HPDE6-E6E7 (cell line): ENCODE results near the gene CASK.

Experiments used
- DNase-seq: peaks from one replicate; pipeline ENCODE4 v3.0.0; 2011; ENCODE audit warnings: missing footprints; ENCODE audit errors: extremely low spot score

The CASK gene

DNA sequence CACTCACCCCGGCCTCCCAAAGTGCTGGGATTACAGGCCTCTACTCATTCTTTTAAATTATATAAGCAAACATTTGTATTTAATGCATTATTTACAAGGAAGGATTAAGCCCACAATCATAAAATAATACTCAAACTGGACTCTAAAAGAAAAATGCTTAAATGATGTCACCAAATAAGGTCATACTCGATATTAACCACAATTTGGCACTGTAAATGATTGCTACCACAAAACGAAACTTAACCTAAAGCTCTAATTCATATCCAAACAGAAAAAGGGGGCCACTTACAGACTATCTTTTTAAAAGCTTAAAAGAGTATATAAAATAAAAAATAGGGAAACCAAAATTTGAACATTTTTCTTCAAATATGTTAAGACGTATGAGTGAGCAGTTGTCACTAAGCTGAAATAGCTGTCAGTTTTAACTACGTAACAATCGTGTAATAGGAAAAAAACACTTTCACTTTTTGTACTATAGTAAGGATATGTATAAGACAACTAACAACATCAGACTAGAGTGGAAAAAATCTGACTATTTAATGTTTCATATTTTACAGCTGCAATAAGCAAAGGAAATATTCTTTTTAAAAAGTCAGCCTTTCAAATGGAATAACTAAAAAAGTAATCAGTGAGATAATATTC is 342.8 kb downstream of the CASK start:
- DNase-seq, result no peak

DNA sequence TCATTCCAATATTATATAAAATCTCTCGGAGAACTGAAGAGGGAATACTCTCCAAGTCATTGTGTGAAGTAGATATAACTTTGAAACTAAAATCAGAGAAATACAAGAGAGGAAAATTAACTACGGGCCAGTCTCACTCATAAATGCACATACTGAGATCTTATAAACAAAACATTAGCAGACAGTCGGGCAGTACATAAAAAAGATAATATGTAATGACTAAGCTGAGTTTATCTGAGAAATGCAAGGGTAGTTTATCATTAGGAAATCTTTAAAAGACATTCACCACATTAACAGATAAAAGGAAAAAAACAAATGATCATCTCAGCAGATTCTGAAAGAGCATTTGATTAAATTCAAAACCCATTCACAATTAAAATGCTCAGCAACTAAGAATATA is 359.5 kb downstream of the CASK start:
- DNase-seq, result no peak

DNA sequence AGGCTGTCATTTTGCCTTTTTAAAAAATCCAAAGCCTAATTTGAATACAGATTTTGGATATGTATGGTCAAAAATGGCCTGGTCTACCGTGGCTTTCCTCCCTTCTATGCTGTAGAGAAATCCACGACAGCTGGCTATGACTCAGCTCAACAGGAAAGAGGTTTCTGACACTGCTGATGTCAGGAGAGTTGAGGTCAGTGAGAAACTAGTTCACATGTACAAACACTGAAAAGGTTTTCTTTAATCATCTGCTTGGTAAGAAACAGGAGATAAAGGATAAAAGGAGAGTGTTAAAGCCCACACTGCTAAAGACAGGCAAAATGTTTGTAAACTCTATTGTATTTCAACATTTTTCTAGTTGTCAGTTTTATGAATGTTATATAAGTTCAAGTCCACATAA is 362.3 kb downstream of the CASK start:
- peak; percentile 13 for DNase-seq

DNA sequence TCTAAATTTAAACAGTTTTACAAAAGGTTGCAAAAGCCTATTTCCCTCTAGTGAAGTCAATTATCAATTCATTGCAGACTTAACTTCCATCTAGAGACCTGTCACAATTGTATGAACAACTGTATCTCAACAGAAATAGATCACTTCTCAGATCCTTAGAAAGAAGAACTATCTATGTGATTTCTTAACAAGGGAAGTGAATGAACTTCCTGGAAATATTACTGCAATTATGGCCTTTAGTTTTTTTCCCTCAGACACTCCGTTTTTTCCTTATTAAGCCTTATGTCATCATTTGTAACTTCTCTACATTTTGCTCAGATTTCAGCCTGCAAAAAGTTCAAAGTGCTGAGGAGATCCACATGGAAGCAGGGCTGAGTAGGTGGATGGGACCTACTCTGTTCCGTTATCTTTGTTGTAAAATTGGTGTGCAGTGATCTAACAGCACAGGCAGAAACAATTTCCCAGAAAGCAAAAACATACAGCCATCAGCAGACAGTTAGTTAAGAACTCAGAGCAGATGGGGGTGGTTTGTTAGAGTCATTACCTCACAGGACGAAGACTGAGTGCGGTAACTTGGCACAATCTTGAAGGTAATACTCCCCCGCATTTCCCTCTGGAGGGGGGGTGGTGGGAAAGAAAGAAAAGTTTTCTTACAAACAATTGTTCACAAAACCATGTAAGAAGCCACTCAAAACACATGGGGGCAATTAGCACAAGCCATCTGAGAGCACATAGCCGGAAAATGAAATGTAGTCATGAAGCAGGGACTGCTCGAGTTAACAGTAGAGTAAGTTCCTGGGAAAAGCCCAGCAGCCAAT is 363.9 kb downstream of the CASK start:
- no peak for DNase-seq

DNA sequence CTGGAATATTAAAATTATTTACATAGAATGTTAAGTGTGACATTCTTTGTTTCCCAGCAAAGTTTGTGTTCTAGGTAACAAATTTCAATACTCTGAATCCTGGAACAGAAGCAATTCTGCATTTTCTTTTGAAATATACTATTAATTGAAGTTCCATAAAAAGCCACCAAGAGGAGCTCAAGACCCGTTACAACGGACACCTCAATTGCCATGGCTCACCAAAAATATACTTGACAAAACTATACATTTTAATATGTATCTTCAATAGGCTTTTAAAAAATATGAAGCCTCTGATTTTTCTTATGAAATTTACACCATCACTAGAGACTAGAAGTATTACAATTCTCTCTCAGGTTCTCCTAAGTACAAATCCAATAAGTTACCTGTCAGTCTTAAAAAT is 364.8 kb downstream of the CASK start:
- DNase-seq, result no peak

DNA sequence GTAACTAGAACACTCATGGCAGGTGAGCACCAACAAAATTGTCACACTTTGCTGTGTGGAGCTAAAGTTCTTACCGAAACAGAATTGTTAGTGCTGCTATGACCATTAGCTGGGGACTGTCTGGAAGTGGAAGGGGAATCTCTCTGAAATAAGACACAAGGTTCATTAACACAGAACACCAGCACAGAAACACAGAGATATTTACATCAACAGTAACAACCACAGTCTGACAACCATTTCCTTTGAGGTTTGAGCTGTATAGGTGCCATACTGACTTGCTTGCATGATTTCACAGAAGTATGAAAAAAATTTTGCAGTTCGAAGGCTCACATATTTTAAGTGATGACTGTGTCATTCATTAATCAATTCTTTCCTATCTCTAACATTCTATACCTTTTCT is 366.4 kb downstream of the CASK start:
- no peak for DNase-seq

DNA sequence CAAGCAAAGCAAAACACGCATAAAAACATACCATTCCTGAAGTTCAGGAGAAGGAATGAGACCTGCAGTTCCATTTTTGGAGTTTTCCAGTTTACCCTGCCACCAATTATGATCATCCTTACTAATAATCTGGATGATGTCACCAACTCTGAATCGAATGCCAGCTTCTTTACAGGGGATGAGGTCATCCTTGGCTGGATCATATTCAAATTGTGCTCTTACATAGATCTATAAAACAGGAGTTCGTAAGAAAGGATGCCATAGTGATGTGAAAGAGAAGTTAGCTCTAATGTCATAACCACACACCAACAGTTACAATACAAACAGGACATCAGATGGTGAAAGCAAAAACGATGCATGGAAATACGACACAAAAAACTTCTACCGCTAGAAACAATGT is 369.7 kb downstream of the CASK start:
- DNase-seq, result no peak

DNA sequence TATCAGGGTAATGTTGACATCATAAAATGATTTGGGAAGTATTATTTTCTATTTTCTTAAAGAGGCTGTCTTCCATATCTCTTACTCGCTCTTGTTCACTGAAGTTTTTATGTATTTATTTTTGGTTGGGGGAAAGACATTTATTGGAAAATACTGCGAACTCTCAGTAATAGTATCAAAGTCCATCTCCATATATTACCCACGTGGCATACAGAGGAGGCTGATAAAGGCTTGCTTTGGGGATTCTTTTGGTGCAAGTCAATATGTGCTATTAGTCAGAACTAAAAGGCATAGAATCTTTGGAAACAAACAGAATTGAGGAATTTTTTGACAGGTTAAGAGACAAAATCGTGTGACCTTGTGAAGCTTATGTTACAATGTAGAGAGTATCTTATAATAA is 374.9 kb downstream of the CASK start:
- no peak for DNase-seq

DNA sequence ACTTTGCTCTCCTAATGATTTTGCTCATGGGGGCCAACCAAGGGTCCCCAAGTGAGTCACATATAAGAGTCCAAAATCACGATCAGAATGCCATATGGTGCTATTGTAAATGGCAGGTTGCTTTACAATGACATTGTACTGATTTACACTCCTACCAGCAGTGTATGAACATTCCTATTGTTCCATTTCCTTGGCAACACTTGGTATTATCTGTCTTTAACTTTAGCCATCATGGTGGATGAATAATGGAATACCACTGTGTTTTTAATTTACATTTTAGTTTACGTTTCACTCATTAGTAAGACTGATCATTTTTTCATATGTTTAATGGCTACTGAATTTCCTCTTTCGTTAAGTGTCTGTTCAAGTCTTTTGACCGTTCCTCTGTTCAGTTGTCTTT is 379.7 kb downstream of the CASK start:
- no peak for DNase-seq

DNA sequence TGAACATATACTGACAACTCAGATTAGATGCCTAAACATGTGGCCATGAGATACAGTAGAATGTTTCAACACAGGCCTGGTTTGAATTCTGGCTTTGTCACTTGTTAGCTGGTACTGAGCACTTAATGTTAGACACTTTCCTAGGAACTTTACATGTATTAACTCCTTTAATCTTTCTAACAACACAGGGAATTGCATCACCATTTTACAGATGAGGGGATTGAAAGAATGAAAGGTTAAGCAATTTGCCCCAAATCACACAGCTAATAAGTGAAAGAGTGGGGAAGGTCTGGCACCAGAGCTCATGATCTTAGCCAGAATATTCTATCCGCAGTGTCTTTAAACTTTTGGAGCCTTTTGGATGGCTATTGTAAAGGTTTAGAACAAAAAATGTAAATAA is 380.3 kb downstream of the CASK start:
- DNase-seq, result no peak

DNA sequence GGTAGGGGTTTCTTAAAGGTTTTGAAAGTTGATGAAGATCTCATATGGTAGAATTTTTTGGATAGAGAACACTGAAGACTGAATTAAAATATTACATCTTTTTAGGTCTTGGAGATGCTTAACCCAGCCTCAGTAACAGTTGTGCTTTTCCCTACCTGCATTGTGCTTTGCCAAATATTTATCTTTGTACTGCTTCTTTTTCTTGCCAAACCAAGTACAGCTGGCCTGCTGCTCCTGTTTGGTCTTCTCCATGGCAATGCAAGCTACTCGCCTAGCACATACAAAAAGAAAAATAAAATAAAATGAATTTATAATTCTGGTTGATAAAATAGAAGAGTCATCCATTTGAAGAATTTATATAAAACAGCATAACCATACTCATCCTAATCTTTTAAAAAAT is 380.8 kb downstream of the CASK start:
- DNase-seq, result no peak

DNA sequence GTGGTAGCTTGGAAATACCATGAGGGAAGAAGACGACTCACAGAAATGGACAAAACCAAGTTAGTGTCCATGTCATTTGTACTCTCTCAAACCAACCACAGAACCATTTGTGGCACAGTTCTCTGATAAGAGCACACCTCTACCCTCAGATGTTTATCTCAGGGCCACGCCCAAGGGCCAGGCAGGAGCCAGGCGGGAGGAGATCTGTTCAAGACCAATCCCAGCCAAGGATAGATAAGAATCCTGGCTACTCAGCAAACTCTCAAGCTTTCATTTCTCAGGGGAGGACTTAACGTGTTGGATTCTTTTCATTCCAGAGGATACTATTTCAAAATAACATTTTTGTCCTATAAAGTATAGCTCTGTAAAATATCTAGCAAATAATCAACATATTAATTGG is 381.2 kb downstream of the CASK start:
- no peak for DNase-seq

DNA sequence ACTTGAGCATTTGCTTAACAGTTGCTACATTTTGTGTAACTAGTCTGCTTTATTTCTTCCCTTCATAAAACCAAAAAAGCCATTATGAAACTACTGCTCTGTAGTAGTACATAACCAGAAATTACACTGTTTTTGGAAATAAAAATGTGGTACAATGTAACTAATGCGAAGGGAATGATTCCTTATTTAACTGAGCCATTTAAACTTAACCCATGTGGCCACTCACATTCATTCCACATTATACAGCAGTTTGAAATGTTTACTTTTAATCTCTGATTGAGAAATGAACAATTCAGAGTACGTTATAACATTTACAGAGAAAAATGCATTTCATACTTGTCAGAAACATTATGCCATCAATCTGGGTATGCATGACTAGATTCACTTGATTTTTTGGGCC is 382.0 kb downstream of the CASK start:
- DNase-seq, result no peak

DNA sequence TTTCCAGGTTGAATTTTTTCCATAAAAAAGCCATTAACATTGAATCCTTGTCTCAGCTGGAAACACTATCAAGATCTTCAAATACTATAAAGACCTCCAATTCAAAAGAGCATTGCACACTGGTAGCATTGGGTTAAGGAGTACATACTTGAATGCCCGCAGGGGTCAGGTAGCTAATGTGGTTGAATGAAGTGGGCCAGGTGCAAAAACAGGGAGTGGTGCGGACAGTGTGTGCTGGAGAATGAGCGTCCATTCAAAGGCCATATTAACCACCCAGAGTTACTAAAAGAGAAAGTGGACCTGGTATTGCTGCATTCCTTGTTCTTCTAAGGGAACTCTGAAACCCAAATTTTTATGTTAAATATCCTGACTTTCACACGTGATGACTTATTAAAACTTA is 384.6 kb downstream of the CASK start:
- no peak for DNase-seq

DNA sequence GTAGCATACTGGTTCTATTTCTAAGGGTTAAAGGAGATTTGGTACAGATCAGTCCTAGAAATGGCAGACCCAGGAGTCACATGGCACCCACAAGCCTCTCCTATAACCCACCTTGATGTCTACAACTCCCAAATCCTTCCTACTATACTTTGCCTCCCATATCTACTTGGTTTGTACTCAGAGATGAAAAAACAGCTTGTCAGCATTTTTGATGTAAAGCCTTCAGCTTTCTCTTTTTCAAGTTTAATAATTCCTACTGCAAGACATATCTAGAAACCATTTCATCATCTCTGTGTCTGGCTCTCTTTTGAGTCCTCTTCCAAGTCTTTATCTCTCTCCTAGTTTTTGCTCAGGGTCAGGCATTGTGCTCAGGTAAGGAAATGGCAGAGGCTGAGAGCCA is 393.3 kb downstream of the CASK start:
- no peak for DNase-seq

DNA sequence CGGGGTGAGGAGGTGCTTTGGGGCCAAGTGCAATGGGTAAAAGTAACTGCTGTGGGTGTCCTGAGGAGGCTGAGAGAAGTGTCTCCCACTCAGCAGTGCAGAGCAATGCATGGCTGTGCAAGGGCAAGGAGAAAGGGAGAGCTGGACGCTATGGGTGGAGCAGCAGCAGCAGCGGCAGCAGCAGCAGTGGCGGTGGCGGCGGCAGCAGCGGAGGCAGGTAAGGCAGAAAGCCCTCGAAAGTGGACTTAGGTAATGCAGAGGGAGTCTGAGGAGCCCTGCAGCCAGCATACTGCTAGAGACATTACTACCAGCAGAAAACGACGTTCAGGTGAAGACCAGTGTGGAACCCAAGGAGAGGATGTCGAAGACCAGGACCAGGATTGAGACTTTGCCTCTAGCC is 394.1 kb downstream of the CASK start:
- DNase-seq, result no peak

DNA sequence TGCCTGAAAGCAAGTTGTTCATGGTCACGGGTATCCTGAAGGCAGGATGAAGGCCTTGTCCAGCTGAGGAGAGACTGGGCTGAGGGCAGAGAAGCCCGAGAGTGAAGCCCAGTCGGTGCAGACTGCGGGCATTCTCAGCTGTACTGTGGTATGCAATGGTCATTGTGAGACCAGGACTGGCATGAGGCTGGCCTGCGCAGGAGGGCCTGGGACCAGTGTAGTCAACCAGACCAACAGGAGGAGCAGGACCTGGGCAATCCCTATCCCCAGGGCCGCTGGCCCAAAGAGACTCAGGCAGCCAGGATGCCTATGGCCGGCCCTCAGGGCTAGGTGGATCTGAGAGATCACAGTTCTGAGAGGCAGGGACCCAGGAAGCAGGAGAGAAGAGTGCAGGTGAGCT is 394.6 kb downstream of the CASK start:
- DNase-seq, result no peak

DNA sequence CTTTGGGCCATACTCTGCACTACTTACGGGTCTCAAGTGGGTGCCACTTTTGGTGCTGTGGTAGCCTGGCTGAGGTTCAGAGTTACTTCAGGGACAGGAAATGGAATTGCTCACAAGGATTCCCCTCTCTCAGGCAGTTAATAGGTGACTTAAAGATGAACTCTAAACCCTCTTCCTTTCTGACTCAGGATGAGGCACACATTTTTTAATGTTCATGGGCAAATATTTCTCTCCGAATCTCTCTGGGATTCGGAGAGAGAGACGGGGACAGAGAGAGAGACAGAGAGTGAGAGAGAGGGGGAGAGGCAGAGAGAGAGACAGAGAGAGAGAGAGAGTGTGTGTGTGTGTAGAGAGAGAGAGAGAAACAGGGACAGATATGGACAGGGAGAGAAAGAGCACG is 396.4 kb downstream of the CASK start:
- no peak for DNase-seq

DNA sequence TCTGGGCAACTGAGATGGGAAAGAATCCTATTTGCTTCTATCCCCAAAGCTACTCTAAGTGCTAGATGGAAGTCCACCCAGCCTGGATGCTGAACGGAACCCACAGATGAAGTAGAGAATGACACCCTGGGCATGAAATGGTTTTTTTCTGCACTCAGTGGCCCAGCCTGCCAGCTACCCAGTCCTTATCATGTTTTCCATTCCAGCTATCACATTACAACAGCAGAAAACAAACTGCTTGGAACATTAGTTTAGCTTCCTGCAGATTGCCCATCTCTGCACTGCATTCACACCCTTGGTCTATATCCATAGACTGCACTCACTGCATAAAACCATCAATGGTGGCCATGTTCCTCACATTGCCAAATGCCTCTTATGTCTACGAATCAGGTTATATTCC is 397.1 kb downstream of the CASK start:
- no peak for DNase-seq

DNA sequence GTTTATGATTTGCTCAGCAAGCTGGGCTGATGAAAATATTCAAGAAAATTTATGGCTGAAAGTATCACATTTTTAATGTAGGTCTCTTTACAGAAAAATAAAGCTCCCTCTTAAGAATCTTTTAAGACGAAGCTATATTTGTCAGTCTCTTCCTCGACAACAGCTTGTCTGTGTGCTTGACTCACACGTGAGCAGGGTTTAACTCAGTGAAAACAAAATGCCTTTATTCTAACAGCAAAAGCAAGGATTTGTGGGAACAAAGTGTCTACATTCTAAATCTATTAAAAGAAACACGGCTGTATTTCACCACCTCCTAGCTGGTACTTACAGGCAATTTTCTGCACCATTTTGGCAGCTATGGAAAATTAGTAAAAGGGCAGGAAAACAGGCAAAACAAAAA is 400.7 kb downstream of the CASK start:
- DNase-seq, result no peak

DNA sequence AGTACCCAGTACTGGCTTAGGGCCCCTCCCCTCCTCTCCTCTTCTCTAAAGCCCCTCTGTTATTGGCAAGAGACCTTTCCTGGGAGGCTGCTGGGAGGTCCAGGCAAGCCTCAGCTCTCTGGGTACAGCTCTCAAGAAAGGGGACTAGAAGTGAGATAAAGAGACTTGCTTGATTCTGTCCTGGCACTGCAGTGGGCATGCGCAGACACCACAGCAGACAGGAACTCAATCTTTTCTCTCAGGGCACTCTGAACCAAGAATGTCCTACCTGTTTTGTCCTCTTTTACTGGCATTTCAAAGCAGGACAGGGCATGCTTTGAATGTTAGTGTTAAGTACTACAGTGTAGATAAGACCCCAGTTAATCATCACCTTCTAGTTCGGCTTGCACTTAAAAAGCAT is 401.3 kb downstream of the CASK start:
- DNase-seq, result no peak

DNA sequence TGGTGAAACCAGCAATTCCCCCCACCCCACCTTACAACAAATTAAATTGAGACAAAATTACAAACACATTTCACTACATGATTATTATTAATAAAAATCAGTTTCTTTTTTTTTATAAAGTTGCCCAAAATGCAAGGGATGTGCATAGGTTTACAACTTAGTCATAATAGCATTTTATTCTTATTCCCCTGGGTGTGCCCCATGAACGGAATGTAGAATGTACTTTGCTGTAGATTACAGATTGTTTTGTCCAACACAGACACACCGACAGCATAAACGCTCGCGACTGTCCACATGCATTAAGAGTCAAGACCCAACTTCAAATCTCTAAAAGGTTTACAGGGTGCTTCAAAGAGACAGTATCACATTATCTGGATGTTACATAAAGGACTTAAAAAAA is 403.9 kb downstream of the CASK start:
- DNase-seq, result no peak

DNA sequence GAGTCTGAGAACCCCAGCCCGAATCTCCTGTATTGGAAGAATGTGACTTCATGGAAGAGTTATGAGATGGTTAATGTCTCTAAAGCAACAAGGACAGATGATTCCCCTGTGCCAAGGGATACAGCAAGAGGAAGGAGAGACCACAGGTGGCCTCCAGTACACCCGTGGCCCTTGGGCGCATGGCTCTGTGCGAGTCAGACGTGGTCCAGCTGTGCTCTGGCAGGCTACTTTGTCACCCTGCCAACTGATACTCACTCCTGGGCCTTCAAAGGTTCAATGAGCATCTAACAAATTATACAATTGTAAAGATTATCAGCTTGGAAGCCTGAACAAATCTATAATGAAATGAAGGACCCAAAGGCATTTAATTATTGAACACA is 404.5 kb downstream of the CASK start:
- DNase-seq, result no peak
